Hematopoietic multipotent progenitor cell (in vitro differentiated cells): ENCODE data around the gene LRRC31. TPM values are rescaled to one million over a fixed set of nuclear protein-coding genes. Genes with fewer than 3 reads are reported as not detected.

Experiments used
- DNase-seq, 3 donors: peaks; one replicate each; pipeline ENCODE4 v3.0.0-alpha.2; 2011 to 2015; ENCODE audit warnings: low read depth in 2 of 3, low spot score in 2 of 3
- total RNA-seq: library from RNA; depleted of rRNA; stranded (reverse); fragments of >200 nt; gene quantifications from one replicate; pipeline ENCODE4 v1.2.3, GENCODE V29; 2012

LRRC31 gene
- total RNA-seq, 1 donor, result not detected

- DNase-seq, result no peak
These were observed 5.5 kb downstream of the LRRC31 start for GRCh38 chr3:169864270-169864669.

GRCh38 chr3:169863458-169863899 lies 6.3 kb downstream of the LRRC31 start:
- peak; percentile 55 to 84 (median 69) for DNase-seq

GRCh38 chr3:169861871-169862270 lies 7.9 kb downstream of the LRRC31 start:
- no peak for DNase-seq

GRCh38 chr3:169857811-169858210 lies 11.9 kb downstream of the LRRC31 start:
- no peak for DNase-seq

GRCh38 chr3:169855514-169855913 lies 14.2 kb downstream of the LRRC31 start:
- no peak for DNase-seq

GRCh38 chr3:169850618-169851017 lies 19.1 kb downstream of the LRRC31 start:
- no peak for DNase-seq

- no peak for DNase-seq
These were observed 21.0 kb downstream of the LRRC31 start for GRCh38 chr3:169848741-169849140.

- DNase-seq, result no peak
These were observed 21.8 kb downstream of the LRRC31 start for GRCh38 chr3:169847896-169848295.

- DNase-seq, result no peak
These were observed 23.1 kb downstream of the LRRC31 start for GRCh38 chr3:169846458-169847193.

- no peak for DNase-seq
These were observed 26.8 kb downstream of the LRRC31 start for GRCh38 chr3:169842960-169843359.

- no peak for DNase-seq
These were observed 28.6 kb downstream of the LRRC31 start for GRCh38 chr3:169841171-169841570.

- no peak for DNase-seq
These were observed 31.2 kb downstream of the LRRC31 start for GRCh38 chr3:169838511-169839030.

GRCh38 chr3:169836942-169837275 lies 32.8 kb downstream of the LRRC31 start:
- no peak for DNase-seq

GRCh38 chr3:169836078-169836941 lies 33.4 kb downstream of the LRRC31 start:
- DNase-seq, result no peak

- no peak for DNase-seq
These were observed 34.2 kb downstream of the LRRC31 start for GRCh38 chr3:169835533-169835932.

- no peak for DNase-seq
These were observed 42.0 kb downstream of the LRRC31 start for GRCh38 chr3:169827712-169828111.

GRCh38 chr3:169825316-169825715 lies 44.4 kb downstream of the LRRC31 start:
- no peak for DNase-seq

- DNase-seq, result no peak
These were observed 46.8 kb downstream of the LRRC31 start for GRCh38 chr3:169822983-169823382.

- DNase-seq, result no peak
These were observed 47.2 kb downstream of the LRRC31 start for GRCh38 chr3:169822540-169822939.

GRCh38 chr3:169822091-169822490 lies 47.6 kb downstream of the LRRC31 start:
- DNase-seq, result no peak

GRCh38 chr3:169818316-169818715 lies 51.4 kb downstream of the LRRC31 start:
- no peak for DNase-seq
